Fibroblast of mammary gland (primary cell): ENCODE measurements around the gene ZNF396.
A peak's percentile ranks its signal among the peaks of the same experiment; 100 is the strongest.

Source experiments
- DNase-seq: peaks from one replicate; pipeline ENCODE4 v3.0.0-alpha.2; 2010; ENCODE audit warnings: low read depth
- H3K4me3 ChIP-seq: 2 replicates; pipeline ENCODE4 v1.5.1; 2011; ENCODE audit warnings: low read depth, mild to moderate bottlenecking, low read length, moderate library complexity; ENCODE audit not compliant: control insufficient read depth
- CTCF ChIP-seq: conservative IDR thresholded peaks from 2 replicates; pipeline ENCODE4 v1.5.1; 2011; ENCODE audit warnings: low read depth, low read length, inconsistent platforms; ENCODE audit not compliant: control insufficient read depth, insufficient read depth

ZNF396 gene

GRCh38 chr18:35407871-35408481 lies 30.8 kb upstream of the ZNF396 start:
- DNase-seq: peak; percentile 76
- peak; percentile 83 for TF ChIP-seq CTCF
- no peak overlapping the region for H3K4me3 ChIP-seq

GRCh38 chr18:35406666-35407065 lies 29.5 kb upstream of the ZNF396 start:
- DNase-seq: no peak
- H3K4me3 ChIP-seq: no peak overlapping the region
- no peak for TF ChIP-seq CTCF

GRCh38 chr18:35397976-35398375 lies 20.8 kb upstream of the ZNF396 start:
- no peak overlapping the region for H3K4me3 ChIP-seq
- no peak for DNase-seq
- no peak for TF ChIP-seq CTCF

- no peak for TF ChIP-seq CTCF
- H3K4me3 ChIP-seq: no peak overlapping the region
- DNase-seq: no peak
These were observed 16.6 kb upstream of the ZNF396 start for GRCh38 chr18:35393716-35394115.

GRCh38 chr18:35392375-35392774 lies 15.2 kb upstream of the ZNF396 start:
- H3K4me3 ChIP-seq: no peak overlapping the region
- TF ChIP-seq CTCF: no peak
- DNase-seq: no peak

GRCh38 chr18:35390951-35391700 lies 14.0 kb upstream of the ZNF396 start:
- DNase-seq: peak; percentile 29
- TF ChIP-seq CTCF: no peak
- H3K4me3 ChIP-seq: no peak overlapping the region
